SK-N-MC (cell line): ENCODE data around the gene RANBP9.

Source experiments
- EZH2 ChIP-seq: fragments of 200-600 bp; sonication (generic); IDR thresholded peaks from one replicate; pipeline ENCODE4 v1.6.1; 2017; ENCODE audit warnings: antibody characterized with exemption
- POLR2AphosphoS5 ChIP-seq: IDR thresholded peaks from 2 replicates; pipeline ENCODE4 v1.6.1; 2012; ENCODE audit warnings: mild to moderate bottlenecking, low read depth, low read length, borderline replicate concordance

DNA sequence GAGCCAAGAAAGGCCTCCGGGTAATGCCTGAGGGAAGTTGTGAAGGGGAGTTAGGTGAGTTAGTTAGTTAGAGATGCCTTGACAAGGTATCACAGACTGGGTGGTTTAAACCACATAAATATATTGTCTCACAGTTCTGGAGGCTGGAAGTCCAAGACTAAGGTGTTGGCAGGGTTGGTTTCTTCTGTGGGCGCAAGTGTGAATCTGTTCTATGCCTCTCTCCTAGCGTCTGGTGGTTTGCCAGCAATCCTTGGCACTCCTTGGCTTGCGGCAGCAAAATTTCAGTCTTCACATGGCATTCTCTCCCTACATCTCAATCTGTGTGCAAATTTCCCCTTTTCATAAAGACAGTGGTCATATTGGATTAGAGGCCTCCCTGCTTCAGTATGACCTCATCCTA, 29.7 kb upstream of the RANBP9 start:
- TF ChIP-seq POLR2AphosphoS5 (no peak), EZH2 (no peak)
